ENCODE data around the gene XYLT2. TPM values are rescaled to one million over a fixed set of nuclear protein-coding genes. Genes with fewer than 3 reads are reported as not detected.

The XYLT2 gene
- total and polyA plus RNA-seq, 7 donors, result 2.8 to 6.3 (median 4.0) TPM

DNA sequence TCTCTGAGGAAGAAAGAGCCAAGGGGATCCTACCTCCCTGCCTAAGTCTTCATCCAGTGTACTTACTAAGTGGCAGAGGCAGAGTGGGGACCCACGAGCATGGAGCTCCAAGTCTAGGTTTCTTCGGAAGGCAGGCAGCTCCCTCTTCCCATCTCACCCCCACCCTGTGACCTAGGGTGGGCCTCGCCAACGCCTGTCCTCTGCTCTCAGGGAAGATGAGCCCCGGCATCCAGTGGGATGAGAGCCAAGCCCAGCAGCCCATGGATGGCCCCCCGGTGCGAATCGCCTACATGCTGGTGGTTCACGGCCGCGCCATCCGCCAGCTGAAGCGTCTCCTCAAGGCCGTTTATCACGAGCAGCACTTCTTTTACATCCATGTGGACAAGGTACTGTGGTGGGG, 8.3 kb downstream of the XYLT2 start:
- 93 to 96% (median 95%) methylated on average over 15 of the region's 15 CpGs for WGBS, 3 donors

DNA sequence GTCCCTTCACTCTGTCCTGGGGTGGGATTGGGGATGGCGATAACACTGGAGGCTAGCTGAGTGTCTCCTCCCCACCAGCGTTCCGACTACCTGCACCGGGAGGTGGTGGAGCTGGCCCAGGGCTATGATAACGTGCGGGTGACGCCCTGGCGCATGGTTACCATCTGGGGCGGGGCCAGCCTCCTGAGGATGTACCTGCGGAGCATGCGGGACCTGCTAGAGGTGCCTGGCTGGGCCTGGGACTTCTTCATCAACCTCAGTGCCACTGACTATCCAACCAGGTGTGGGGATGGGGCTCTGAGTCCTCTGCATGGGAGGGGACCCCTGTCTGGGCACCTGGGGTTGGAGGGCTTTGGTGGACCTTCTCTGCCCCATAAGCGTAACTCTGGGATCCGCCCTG, 8.8 kb downstream of the XYLT2 start:
- WGBS, 3 donors, result 90 to 97% (median 93%) methylated on average over 13 of the region's 13 CpGs
- TF ChIP-seq, protein P1, sequence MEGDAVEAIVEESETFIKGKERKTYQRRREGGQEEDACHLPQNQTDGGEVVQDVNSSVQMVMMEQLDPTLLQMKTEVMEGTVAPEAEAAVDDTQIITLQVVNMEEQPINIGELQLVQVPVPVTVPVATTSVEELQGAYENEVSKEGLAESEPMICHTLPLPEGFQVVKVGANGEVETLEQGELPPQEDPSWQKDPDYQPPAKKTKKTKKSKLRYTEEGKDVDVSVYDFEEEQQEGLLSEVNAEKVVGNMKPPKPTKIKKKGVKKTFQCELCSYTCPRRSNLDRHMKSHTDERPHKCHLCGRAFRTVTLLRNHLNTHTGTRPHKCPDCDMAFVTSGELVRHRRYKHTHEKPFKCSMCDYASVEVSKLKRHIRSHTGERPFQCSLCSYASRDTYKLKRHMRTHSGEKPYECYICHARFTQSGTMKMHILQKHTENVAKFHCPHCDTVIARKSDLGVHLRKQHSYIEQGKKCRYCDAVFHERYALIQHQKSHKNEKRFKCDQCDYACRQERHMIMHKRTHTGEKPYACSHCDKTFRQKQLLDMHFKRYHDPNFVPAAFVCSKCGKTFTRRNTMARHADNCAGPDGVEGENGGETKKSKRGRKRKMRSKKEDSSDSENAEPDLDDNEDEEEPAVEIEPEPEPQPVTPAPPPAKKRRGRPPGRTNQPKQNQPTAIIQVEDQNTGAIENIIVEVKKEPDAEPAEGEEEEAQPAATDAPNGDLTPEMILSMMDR (IDR thresholded peaks at IDR 0.05), result no peak

More for the DNA sequence above, 8.3 kb downstream of the XYLT2 start:
- peaks cover 0 to 57% of the 10 kb centered on the region in 2 donors for H3K36me3 ChIP-seq (ENCODE audit: insufficient read depth in 1 of 2, low read depth in 1 of 2)
- no peak overlapping the region for H3K4me3 ChIP-seq
- H3K4me1 ChIP-seq, result no peaks in the 10 kb centered on the region
- TF ChIP-seq, protein P1 (IDR thresholded peaks at IDR 0.05), result no peak
- H3K27ac ChIP-seq, result no peak overlapping the region
- DNase-seq (no peak), ATAC-seq (no peak)
- intact Hi-C loops (cut with DNase I), result no loop called here
- no peaks in the 10 kb centered on the region for H3K27me3 ChIP-seq (ENCODE audit: insufficient read depth in 3 of 3, low read length in 2 of 3)
- H3K9me3 ChIP-seq, result no peaks in the 10 kb centered on the region

DNA sequence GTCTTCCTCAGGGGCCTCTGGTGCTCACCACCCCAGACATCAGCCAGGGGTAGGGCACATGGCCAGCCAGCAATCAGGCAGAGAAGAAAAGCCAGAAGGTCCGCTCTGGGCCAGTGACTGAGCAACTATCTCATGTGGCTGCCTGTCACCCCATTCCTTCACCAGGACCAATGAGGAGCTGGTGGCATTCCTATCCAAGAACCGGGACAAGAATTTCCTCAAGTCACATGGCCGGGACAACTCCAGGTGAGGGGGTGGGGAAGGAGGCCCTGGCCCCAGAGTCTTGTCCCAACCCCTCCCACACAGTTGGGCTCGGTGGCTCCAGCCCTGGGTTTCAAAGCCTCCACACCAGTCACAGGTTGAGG, 9.4 kb downstream of the XYLT2 start:
- intact Hi-C loops (cut with DNase I), result no loop called here
- TF ChIP-seq, protein P1 (IDR thresholded peaks at IDR 0.05), result no peak
- H3K36me3 ChIP-seq (ENCODE audit: insufficient read depth in 1 of 2, low read depth in 1 of 2), result peaks cover 0 to 64% of the 10 kb centered on the region in 2 donors

More for the DNA sequence above, 8.8 kb downstream of the XYLT2 start:
- no peak for ATAC-seq
- Histone ChIP-seq H3K36me3 (ENCODE audit: insufficient read depth in 1 of 2, low read depth in 1 of 2) (peaks cover 0 to 60% of the 10 kb centered on the region in 2 donors), H3K27ac (no peak overlapping the region), H3K4me3 (no peak overlapping the region), H3K27me3 (ENCODE audit: insufficient read depth in 3 of 3, low read length in 2 of 3) (no peaks in the 10 kb centered on the region), H3K4me1 (no peaks in the 10 kb centered on the region), H3K9me3 (no peaks in the 10 kb centered on the region)
- no peak for DNase-seq
- intact Hi-C loops (cut with DNase I), result no loop called here

DNA sequence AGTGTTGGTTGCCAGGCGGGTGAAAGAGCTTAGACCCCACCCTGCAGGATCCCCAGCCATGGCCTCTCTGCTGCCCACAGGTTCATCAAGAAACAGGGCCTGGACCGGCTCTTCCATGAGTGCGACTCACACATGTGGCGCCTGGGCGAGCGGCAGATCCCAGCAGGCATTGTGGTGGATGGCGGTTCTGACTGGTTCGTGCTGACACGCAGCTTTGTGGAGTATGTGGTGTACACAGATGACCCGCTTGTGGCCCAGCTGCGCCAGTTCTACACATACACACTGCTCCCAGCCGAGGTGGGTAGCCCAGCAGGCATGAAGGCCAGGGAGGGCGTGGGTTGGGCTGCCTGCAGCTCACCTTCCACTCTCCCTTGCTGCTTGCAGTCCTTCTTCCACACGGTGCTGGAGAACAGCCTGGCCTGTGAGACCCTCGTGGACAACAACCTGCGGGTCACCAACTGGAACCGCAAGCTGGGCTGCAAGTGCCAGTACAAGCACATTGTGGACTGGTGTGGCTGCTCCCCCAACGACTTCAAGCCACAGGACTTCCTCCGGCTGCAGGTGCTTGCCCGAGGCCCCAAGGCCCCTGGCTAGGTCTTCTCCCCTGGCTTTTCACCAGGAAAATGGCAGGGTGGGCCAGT, 9.9 kb downstream of the XYLT2 start:
- Histone ChIP-seq H3K36me3 (ENCODE audit: insufficient read depth in 1 of 2, low read depth in 1 of 2) (peaks cover 0 to 68% of the 10 kb centered on the region in 2 donors), H3K27ac (no peak overlapping the region), H3K4me1 (no peaks in the 10 kb centered on the region), H3K4me3 (no peak overlapping the region), H3K27me3 (ENCODE audit: insufficient read depth in 3 of 3, low read length in 2 of 3) (no peaks in the 10 kb centered on the region), H3K9me3 (no peaks in the 10 kb centered on the region)
- intact Hi-C loops (cut with DNase I), result no loop called here
- TF ChIP-seq, protein P1 (IDR thresholded peaks at IDR 0.05), result no peak
- ATAC-seq, result no peak
- 90 to 91% (median 90%) methylated on average over 19 to 20 of the region's 20 CpGs for WGBS, 3 donors
- no peak for DNase-seq

More for the DNA sequence above, 9.4 kb downstream of the XYLT2 start:
- H3K27ac ChIP-seq, result no peak overlapping the region
- WGBS, 3 donors, result 70 to 78% (median 75%) methylated on average over 4 of the region's 4 CpGs
- no peaks in the 10 kb centered on the region for H3K27me3 ChIP-seq (ENCODE audit: insufficient read depth in 3 of 3, low read length in 2 of 3)
- no peaks in the 10 kb centered on the region for H3K4me1 ChIP-seq
- H3K9me3 ChIP-seq, result no peaks in the 10 kb centered on the region
- ATAC-seq (no peak), DNase-seq (no peak)
- no peak overlapping the region for H3K4me3 ChIP-seq

DNA sequence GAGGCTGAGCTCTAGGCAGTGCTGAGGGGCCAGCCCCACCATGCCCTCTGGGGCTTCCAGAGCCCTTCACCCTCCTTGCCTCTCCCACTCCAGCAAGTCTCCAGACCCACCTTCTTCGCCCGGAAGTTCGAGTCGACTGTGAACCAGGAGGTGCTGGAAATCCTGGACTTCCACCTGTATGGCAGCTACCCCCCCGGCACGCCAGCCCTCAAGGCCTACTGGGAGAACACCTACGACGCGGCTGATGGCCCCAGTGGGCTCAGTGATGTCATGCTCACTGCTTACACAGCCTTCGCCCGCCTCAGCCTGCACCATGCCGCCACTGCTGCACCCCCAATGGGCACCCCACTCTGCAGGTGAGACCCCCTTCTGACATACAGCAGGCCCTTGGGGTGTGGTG, 10.5 kb downstream of the XYLT2 start:
- no peaks in the 10 kb centered on the region for H3K27me3 ChIP-seq (ENCODE audit: insufficient read depth in 3 of 3, low read length in 2 of 3)
- intact Hi-C loops (cut with DNase I), result no loop called here
- H3K36me3 ChIP-seq (ENCODE audit: insufficient read depth in 1 of 2, low read depth in 1 of 2), result peaks cover 0 to 68% of the 10 kb centered on the region in 2 donors
- ATAC-seq, result no peak
- no peak overlapping the region for H3K27ac ChIP-seq
- WGBS, 3 donors, result 85 to 95% (median 91%) methylated on average over 11 to 12 of the region's 12 CpGs
- H3K4me1 ChIP-seq, result no peaks in the 10 kb centered on the region
- no peaks in the 10 kb centered on the region for H3K9me3 ChIP-seq
- TF ChIP-seq, protein P1 (IDR thresholded peaks at IDR 0.05), result no peak
- DNase-seq, result no peak
- no peak overlapping the region for H3K4me3 ChIP-seq
